Astrocyte of the cerebellum (primary cell): ENCODE measurements around the gene DYNC2I2.
"Not testable (repeated sequence)": the region's sequence is repeated elsewhere in the genome, so short reads cannot be mapped to it uniquely, and the experiment has no call there.

Source experiments
- DNase-seq: peaks from one replicate; pipeline ENCODE4 v3.0.0-alpha.2; 2011; ENCODE audit warnings: low read depth
- H3K4me3 ChIP-seq: 2 replicates; pipeline ENCODE4 v1.5.1; 2011; ENCODE audit warnings: mild to moderate bottlenecking, low read depth, low read length, moderate library complexity
- in situ Hi-C: cut with HindIII; loops from 2 replicates; pipeline ENCODE4 v1.10.0; 2017; ENCODE audit warnings: low sequenced_read_pairs
- TF ChIP-seq, protein P1 (sequence below): IDR thresholded peaks from 2 replicates; pipeline ENCODE4 v1.5.1; 2012; ENCODE audit warnings: low read length, low read depth, moderate library complexity, mild to moderate bottlenecking; ENCODE audit errors: missing control alignments

DYNC2I2 gene

DNA sequence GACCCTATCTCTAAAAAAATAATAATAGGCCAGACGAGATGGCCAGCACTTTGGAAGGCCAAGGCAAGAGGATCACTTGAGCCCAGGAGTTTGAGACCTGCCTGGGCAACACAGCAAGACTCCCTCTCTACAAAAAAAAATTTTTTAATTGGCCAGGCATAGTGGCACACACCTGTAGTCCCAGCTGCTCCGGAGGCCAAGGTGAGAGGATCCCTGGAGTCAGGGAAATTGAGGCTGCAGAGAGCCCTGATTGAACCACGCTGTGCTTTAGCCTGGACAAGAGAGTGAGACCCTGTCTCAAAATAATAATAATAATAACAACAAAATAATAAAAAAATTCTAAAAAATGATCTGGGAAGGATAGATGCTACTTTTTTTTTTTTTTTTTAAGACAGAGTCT, 1.1 kb upstream of the DYNC2I2 start:
- no peak overlapping the region for H3K4me3 ChIP-seq
- TF ChIP-seq, protein P1, sequence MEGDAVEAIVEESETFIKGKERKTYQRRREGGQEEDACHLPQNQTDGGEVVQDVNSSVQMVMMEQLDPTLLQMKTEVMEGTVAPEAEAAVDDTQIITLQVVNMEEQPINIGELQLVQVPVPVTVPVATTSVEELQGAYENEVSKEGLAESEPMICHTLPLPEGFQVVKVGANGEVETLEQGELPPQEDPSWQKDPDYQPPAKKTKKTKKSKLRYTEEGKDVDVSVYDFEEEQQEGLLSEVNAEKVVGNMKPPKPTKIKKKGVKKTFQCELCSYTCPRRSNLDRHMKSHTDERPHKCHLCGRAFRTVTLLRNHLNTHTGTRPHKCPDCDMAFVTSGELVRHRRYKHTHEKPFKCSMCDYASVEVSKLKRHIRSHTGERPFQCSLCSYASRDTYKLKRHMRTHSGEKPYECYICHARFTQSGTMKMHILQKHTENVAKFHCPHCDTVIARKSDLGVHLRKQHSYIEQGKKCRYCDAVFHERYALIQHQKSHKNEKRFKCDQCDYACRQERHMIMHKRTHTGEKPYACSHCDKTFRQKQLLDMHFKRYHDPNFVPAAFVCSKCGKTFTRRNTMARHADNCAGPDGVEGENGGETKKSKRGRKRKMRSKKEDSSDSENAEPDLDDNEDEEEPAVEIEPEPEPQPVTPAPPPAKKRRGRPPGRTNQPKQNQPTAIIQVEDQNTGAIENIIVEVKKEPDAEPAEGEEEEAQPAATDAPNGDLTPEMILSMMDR: no peak
- in situ Hi-C loops: no loop called here
- DNase-seq: no peak

DNA sequence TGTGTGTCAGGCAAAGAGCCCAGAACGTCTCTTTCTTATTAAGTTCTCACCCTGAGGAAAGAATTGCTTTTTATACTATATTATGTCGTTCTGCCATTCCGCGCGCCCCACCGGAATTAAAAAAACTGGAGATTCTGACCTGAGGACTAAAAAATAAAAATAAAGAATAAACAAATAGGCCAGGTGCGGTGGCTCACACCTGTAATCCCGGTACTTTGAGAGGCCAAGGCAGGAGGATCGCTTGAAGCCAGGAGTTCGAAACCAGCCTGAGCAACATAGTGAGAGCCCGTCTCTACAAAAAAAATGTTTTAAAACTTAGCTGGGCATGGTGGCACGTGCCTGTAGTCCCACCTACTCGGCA, 677 bp upstream of the DYNC2I2 start:
- TF ChIP-seq, protein P1: no peak
- H3K4me3 ChIP-seq: no peak overlapping the region
- DNase-seq: no peak
- in situ Hi-C loops: no loop called here

DNA sequence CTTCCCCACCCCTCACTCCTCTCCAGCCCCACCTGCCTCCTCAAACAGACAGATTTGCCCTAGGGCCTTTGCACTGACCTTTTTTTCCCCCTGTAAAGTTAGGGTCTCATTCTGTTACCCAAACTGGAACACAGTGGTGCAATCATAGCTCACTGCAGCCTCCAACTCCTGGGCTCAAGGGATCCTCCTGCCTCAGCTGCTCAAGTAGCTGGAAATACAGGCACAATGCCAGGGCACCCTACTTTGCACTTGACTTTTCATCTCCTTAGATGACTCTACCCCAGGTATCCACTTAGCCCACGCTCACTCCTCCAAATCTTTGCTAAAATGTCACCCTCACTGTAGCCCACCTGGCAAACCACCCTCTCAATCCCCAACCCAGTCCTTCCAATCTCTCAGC, 2.2 kb downstream of the DYNC2I2 start:
- TF ChIP-seq, protein P1: no peak
- no peak for DNase-seq
- in situ Hi-C loops: no loop called here
- no peak overlapping the region for H3K4me3 ChIP-seq

DNA sequence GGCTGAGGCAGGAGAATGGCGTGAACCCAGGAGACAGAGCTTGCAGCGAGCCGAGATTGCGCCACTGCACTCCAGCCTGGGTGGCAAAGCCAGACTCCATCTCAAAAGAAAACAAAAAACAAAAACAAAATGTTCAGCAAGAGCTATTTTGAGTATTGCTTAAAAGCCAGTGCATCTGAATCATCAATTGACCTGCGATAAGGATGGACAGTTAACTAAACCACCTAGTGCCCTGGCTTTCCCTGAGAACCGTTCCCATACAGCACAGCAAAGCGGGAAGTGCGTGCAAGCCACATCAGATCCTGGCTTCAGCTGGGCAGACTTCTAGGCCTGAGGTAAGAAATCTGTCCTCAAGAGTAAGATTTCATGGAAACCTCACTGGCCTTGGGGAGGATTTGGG, 2.7 kb downstream of the DYNC2I2 start:
- no peak overlapping the region for H3K4me3 ChIP-seq
- in situ Hi-C loops: no loop called here
- DNase-seq: no peak
- TF ChIP-seq, protein P1: no peak

DNA sequence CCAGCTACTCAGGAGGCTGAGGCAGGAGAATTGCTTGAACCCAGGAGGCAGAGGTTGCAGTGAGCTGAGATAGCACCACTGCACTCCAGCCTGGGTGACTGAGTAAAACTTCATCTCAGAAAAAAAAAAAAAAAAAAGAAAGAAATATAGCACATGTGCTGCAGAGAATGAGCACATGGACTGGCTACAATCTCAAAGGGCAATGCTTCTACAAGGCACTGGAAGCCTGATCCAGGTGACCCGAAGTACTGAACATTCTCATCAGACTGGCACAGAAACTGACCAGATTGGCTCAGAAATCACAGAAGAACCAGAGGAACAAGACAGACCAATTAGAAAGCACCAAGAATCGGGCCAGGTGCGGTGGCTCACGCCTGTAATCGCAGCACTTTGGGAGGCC, 4.8 kb downstream of the DYNC2I2 start:
- no peak for DNase-seq
- TF ChIP-seq, protein P1: no peak
- no peak overlapping the region for H3K4me3 ChIP-seq
- in situ Hi-C loops: no loop called here

DNA sequence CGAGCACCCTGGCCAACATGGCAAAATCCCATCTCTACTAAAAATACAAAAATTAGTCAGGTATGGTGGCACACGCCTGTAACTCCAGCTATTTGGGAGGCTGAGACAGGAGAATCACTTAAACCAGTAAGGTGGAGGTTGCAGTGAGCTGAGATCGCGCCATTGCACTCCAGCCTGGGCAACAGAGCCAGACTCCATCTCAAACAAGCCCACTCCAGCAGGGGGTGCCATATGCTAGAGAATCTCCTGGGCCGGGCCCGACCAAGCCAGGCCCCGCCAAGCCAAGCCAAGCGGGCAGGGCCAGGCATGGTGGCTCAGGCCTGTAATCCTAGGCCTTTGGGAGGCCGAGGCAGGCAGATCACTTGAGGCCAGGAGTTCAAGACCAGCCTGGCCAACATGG, 8.4 kb downstream of the DYNC2I2 start:
- in situ Hi-C loops, DNase-seq, H3K4me3 ChIP-seq: not testable (repeated sequence)
- TF ChIP-seq, protein P1: peak; percentile 10
